Smooth muscle cell of the brain vasculature (primary cell): Measurements from ENCODE around the gene CCIN.
A peak's percentile ranks its signal among the peaks of the same experiment; 100 is the strongest.
"Not testable (repeated sequence)": the region's sequence is repeated elsewhere in the genome, so short reads cannot be mapped to it uniquely, and the experiment has no call there.

Source experiments
- DNase-seq: peaks from one replicate; pipeline ENCODE4 v3.0.0-alpha.2; 2012; ENCODE audit warnings: low read depth, low spot score

The CCIN gene

DNA sequence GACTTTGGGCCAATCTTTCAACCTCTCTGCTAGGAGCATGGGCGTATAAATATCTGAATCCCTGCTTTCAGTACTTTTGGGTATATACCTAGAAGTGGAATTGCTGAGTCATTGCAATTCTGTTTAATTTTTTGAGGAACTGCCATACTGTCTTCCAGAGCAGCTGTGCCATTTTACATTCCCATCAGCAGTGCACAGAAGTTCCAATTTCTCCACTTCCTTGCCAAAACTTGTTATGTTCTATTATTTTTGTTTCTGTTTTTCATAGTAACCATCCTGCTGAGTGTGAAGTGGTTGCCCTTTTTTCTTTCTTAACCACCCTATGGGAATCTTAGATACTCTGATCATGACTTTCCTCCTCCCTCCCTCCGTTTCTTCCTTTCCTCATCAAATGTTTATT is 11.1 kb upstream of the CCIN start:
- DNase-seq: no peak

DNA sequence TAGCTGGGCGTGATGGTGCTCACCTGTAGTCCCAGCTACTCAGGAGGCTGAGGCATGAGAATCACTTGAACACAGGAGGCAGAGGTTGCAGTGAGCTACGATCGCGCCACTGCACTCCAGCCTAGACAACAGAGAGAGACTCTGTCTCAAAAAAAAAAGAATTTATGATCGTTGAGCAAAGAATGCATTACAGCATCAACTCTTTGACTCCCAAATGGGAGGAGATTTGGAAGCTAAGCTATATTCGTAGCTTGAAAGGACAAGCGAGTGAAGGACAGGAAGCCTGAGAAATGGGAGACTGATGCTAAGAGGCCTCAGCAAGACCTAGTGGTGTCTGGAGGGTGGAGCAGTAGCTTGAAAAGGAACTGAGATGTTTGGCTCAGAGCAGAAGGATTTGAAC is 10.3 kb upstream of the CCIN start:
- DNase-seq: no peak

DNA sequence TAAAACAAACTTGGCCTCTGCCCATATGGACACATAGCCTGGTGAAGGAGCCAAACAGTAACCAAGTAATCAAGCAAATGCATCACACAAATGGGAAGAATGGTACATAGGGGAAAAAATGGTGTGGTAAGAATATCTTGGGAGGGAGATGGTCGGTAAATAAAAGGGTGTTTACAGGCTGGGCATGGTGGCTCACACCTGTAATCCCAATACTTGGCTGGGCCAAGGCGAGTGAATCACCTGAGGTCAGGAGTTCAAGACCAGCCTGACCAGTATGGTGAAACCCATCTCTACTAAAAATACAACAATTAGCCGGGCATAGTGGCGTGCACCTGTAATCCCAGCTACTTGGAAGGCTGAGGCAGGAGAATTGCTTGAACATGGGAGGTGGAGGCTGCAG is 9.7 kb upstream of the CCIN start:
- DNase-seq: not testable (repeated sequence)

DNA sequence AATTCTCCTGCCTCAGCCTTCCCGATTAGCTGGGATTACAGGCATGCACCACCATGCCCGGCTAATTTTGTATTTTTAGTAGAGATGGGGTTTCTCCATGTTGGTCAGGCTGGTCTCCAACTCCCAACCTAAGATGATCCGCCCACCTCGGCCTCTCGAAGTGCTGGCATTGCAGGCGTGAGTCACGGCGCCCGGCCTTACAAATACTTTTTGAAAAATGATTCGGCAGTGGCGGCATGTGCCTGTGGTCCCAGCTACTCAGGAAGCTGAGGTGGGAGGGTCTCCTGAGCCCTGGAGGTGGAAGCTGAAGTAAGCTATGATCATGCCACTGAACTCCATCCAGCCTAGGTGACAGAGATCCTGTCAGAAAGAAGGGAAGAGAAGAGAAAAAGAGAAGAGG is 9.1 kb upstream of the CCIN start:
- DNase-seq: not testable (repeated sequence)

DNA sequence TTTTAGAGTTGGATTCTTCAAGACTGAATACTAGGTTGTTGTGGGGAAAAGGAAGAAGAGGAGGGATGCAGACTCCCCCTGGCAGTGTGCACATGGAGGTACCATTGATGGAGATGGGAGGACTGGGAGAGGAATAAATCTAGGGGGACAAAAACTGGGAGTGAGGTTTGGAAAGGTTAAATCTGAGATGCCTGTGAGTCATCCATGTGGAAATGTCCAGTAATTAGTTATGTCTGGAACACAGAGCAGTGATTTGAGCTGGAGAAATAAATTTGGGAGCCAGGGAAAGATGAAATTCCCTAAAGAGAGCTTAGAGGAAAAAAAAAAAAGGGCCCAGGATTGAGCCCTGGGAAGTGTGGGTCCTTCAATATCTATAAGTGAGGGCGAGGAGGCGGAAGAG is 8.0 kb upstream of the CCIN start:
- DNase-seq: no peak

DNA sequence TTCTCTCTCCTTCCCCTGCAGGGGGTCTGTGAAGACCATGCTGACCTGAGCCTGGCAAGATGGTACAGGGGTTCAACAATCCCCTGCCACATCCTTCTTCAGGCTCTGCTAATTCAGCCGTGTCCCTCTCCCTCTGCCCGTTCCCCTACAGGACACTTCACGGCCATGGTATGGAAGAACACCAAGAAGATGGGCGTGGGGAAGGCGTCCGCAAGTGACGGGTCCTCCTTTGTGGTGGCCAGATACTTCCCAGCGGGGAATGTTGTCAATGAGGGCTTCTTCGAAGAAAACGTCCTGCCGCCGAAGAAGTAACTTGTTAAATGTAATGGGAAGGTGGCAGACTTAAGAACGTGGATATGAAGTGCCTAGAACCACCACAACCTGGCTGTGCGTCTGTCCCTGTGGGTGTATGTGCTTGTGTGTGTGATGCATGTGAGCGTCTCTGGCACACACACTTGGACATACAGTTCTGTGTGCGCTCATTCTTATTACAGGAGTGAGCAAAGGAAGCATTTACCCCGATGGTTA is 6.9 kb upstream of the CCIN start:
- no peak for DNase-seq

DNA sequence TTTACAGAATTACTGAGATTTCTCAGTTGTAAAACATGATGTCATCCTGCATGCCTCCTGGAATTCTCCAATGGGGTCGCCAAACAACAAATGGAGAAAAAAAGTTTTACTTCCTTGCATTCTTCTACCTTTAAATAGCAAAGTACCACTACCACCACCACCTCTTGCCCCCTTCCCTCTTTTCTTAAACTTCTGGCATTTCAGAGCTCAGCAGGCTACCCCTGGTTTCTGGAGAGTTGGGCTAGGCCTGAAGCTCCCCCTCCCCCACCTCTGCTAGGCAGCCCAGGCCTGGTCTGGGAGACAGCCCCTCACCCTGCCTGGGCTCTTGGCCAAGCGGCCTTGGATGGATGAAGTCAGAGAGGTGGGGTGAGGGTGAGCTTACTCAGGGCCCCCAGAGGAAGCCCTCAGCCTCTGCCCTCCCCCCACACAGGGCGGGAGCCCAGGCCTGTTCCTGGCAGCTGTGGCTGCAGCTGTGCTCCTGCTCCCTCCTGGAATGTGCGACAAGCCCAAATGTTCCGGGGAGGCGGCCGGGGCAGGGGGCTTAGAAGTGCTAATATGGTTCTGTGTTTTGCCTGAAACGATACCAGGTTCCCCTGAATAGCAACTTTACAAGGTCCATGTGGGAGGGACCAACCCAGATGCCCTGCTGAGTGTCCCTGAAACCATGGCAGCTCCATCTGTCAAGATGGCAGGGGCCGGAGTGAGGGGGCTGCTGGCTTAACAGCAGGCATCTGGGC is 6.0 kb upstream of the CCIN start:
- DNase-seq: peak; percentile 92

DNA sequence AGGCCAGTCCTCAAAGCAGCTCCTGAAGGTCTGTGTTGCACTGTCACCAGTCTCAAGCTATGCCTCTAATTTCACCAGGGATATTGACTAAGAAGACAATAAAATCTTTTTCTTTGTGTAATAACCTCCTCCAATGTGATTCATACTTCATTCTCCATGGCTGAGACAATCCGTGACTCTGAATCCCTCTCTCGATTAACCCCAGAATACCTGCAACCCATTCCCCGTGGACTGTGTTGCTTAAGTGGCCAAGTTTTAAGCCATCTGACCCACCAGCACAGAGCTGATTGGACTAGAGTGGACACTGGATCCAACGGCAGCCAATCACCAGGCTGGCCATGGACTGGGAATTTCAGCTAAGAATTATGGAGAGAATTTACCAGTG is 5.4 kb upstream of the CCIN start:
- DNase-seq: no peak

DNA sequence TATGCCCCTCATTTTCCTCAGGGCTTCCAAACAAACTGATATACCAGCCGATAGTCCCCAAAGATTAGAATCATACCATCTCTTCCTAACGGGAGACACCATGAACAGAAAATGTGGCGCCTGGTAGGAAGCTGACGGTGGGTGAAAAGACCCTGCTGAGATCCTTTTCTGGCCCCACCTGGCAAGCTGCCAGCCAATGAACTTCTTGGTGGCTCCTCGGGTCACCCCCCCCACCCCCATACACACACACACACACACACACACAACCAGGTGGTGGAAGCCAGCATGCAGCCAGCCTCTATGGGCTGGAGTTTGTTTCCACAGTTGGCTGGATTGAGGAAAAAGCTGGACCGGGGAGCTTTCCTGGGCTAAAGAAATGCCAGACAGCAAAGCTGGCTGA is 4.8 kb upstream of the CCIN start:
- no peak for DNase-seq

DNA sequence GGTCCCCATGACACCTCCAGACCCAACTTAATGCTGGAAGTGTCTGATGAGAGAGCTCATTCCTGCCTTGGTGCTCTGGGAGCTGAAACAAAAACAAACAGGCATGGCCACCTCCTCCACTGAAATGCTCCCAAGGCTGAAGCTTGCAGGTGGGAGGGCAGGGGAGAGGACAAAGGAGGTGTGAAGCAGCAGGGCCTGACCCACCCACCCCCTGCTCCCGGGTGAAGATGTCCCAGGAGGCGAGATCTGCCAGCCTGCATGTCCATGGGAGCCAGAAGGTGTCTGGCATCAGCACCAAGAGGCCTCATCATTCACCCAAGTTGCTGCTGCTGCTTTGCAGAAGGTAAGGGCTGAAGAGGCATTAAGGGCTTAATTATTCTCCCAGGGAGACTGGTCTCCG is 4.2 kb upstream of the CCIN start:
- no peak for DNase-seq

DNA sequence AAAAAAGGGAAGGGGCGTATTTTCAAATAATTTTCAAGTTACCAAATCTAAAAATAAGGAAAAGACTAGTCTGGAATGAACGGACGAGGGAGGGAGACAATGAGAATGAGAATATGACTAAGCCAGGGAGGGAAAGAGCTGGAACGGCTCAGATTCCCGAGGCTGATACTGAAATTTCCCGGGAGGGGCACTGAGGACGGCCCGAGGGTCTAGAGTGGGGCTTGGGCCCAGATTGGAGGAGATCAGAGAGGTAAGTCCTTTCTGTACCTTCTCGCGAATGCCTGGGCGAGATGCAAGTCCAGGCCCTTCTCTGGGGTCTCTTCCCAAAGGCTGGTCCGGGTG is 3.4 kb upstream of the CCIN start:
- DNase-seq: no peak

DNA sequence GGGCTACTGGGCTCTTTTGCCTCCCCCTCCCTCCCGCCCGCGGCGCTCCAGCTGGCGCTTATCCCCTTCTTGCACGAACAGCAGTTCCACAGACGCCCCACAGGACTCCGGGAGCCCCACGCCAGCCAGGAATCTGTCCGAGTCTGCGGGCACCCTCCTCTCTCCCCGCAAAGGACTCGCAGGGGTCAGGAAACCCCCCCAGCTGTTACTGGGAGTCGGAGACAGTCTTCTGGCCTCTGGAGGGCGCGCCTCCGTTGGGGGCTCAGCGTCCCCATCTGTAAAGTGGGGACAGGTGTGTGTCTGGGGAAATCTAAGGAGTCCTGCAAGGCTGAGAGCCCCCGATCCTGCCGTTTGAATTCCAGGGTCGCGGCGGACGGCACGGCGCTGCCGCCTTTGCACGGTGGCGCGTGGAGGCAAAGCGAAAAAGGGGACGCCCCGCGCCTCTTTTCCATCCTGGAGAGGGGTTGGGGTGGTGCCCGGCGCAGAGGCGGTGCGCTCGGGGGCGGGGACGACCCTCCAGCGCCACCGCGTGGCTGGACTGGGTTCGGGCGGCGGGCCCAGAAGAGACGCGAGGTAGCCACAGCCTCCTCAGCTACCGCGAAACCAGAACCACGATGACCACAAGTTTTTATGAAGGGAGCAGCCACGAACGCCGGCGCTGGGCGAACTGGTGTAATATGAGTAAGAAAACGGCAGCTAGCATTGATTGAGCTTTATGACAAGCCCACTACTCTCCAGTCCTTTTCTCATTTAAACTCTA is 2.8 kb upstream of the CCIN start:
- peak; percentile 49 for DNase-seq

DNA sequence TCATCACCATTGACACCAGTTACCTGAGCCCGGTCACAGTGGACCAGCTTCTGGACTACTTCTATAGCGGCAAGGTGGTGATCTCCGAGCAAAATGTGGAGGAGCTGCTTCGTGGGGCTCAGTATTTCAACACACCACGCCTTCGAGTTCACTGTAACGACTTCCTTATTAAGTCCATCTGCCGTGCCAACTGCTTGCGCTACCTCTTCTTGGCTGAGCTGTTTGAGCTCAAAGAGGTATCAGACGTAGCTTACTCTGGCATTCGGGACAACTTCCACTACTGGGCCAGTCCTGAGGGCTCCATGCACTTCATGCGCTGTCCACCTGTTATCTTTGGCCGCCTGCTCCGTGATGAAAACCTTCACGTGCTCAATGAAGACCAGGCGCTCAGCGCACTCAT is 520 bp downstream of the CCIN start:
- no peak for DNase-seq

DNA sequence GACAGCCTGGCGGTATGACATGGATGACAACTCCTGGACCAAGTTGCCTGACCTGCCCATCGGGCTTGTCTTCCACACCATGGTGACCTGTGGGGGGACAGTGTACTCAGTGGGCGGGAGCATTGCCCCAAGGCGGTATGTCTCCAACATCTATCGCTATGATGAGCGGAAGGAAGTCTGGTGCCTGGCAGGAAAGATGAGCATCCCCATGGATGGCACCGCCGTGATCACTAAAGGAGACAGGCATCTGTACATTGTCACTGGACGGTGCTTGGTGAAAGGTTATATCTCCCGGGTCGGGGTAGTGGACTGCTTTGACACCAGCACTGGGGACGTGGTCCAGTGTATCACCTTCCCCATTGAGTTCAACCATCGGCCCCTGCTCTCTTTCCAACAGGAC is 1.3 kb downstream of the CCIN start:
- no peak for DNase-seq

DNA sequence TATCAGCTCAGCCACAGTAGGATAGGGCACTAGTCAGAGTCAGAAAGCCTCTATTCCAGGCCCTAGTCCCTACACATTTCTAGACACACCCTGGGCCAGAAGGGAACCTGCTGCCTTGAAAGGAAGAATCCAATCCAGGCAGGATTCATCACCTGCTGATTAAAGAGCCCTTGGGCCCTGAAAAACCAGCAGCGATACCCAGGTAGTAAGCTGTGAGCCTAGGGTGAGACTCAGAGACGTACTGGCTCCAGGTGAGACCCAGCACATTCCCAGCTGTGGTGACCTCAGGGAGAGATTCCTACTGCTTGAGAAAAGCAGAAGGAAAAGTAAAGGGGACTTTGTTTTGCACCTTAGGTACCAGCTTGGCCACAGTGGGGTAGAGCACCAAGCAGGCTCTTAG is 4.7 kb downstream of the CCIN start:
- DNase-seq: no peak

DNA sequence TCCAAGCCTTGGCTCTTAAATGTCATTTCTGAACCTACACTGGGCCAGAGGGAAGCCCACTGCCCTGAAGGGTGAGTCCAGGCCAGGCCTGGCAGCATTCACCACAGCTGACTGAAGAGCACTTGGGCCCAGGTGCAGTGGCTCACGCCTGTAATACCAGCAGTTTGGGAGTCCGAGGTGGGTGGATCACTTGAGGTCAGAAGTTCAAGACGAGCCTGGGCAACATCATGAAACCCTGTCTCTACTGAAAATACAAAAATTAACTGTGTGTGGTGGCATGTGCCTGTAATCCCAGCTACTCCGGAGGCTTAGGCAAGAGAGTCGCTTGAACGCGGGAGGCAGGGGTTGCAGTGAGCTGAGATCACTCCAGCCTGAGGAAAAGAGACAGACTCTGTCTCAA is 5.1 kb downstream of the CCIN start:
- DNase-seq: no peak

DNA sequence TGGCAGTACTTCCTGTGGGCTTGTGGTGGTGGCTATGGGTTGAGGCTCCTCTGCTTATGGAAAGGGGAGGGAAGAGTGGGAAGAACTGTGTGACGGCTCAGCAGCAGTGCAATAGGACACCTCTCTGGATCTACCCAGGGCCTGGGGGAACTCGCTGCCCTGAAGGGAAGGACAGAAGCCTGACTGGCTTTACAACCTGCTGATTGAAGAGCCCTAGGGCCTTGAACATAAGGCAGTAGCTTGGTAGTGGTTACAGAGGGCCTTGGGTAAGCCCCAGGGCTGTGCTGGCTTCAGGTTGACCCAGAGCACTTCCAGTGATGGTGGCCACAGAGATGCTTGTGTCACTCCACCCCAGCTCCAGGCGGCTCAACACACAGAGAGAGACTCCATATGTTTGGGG is 5.5 kb downstream of the CCIN start:
- no peak for DNase-seq

DNA sequence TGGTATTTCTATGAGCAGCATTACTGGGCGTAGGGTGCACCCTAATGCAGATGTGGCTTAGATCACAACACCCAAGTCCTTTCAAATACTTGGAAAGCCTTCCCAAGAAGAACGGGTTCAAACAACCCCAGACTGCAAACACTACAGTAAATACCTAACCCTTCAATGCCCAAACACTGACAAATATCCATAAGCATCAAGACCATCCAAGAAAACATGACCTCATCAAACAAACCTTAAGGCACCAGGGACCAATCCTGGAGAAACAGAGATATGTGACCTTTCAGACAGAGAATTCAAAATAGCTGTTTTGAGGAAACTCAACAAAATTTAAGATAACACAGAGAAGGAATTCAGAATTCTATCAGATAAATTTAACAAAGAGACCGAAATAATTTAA is 6.0 kb downstream of the CCIN start:
- DNase-seq: not testable (repeated sequence)

DNA sequence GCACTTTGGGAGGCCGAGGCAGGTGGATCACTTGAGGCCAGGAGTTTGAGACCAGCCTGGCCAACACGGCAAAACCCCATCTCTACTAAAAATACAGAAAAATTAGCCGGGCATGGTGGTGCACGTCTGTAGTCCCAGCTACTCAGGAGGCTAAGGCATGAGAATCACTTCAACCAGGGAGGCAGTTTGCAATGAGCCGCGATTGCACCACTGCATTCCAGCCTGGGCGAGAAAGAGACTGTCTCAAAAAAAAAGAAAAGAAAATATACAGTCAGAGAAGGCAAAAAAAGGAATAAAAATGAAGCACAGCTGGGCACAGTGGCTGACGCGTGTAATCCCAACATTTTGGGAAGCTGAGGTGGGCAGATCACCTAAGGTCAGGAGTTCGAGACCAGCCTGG is 7.3 kb downstream of the CCIN start:
- not testable (repeated sequence) for DNase-seq

DNA sequence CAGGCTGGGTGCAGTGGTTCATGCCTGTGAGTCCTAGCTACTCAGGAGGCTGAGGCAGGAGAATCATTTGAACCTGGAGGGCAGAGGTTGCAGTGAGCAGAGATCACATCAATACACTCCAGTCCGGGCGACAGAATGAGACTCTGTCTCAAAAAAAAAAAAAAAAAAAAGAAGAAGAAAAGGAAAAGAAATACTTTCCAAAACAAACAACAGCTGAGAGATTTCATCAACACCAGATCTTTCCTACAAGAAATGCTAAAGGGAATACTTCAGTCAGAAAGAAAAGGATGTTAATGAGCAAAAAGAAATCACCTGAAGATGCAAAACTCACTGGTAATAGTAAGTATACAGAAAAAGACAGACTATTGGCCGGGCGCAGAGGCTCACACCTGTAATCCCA is 8.4 kb downstream of the CCIN start:
- DNase-seq: no peak

DNA sequence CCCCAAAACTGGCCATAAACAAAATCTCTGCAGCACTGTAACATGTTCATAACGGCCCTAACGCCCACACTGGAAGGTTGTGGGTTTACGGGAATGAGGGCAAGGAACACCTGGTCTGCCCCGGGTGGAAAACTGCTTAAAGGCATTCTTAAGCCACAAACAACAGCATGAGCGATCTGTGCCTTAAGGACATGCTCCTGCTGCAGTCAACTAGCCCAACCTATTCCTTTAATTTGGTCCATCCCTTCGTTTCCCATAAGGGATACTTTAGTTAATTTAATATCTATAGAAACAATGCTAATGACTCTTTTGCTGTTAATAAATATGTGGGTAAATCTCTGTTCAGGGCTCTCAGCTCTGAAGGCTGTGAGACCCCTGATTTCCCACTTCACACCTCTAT is 11.1 kb downstream of the CCIN start:
- DNase-seq: not testable (repeated sequence)

DNA sequence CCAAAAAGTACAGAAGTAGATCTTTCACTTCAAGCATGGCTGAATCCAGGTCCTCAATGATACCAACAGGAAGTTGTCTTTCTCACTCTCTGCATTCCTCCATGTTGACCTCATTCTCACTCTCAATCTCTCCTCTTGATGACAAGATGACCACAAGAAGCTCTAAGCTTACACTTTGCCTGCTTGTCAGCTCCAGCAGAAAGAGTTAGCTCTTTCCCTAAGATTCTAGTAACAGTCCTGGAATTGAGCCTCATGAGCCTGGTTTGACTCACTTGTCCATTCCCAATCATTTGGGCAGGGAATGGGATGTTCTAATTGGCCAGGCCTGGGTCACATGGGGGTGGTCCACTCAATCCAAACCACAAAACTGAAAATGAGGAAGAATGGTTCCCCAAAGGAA is 18.2 kb downstream of the CCIN start:
- no peak for DNase-seq

DNA sequence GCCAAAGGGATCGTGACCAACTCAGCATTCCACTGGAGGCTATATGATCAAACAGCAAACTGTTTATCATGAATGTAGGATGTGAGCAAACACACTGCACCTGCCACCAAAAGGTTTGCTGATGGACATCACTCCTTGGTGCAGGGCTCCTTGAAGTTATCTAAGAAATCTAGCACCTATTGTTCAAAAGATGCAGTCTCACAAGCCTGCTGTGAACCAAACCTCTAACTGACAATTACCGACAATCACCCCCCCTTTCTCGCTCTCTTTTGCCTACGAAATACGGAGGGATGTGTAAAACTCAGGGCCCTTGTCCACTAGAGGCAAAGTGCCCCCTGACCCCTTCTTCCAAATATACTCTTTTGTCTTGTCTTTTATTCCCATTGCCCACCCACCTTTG is 19.0 kb downstream of the CCIN start:
- DNase-seq: no peak
